K562 (cell line): ENCODE results near the gene EPS8.

ENCODE experiments used
- CBFB ChIP-seq: sonication (generic); formaldehyde crosslinking; IDR thresholded peaks from 2 replicates; pipeline ENCODE4 v1.4.0; 2020; ENCODE audit warnings: mild to moderate bottlenecking, missing genetic modification reagents
- EZH2 ChIP-seq: IDR thresholded peaks from 2 replicates; pipeline ENCODE4 v1.6.1; 2012; ENCODE audit warnings: low read depth, mild to moderate bottlenecking, inconsistent platforms, low read length, borderline replicate concordance
- FOXA1 ChIP-seq: fragments of 450-650 bp; IDR thresholded peaks from 2 replicates; pipeline ENCODE4 v1.6.1; 2016; ENCODE audit warnings: mild to moderate bottlenecking, borderline replicate concordance
- LARP7 ChIP-seq: fragments of 450-650 bp; IDR thresholded peaks from 2 replicates; pipeline ENCODE4 v1.6.1; 2016
- ZNF121 ChIP-seq: sonication (generic); formaldehyde crosslinking; conservative IDR thresholded peaks from 2 replicates; pipeline ENCODE4 v1.8.0; 2022; ENCODE audit warnings: missing genetic modification reagents
- ZNF444 ChIP-seq: fragments of 250-450 bp; sonication (Bioruptor Pico); IDR thresholded peaks from 2 replicates; pipeline ENCODE4 v1.4.0; 2020; ENCODE audit warnings: mild to moderate bottlenecking, moderate library complexity
- ZZZ3 ChIP-seq: fragments of 450-650 bp; IDR thresholded peaks from 2 replicates; pipeline ENCODE4 v1.6.1; 2016; ENCODE audit warnings: antibody characterized with exemption, mild to moderate bottlenecking, moderate library complexity
- TF ChIP-seq, protein P1 (sequence below): fragments of 450-650 bp; IDR thresholded peaks from 2 replicates; pipeline ENCODE4 v1.6.1; 2016; ENCODE audit warnings: mild to moderate bottlenecking
- TF ChIP-seq, protein P2 (sequence below): sonication (generic); formaldehyde crosslinking; IDR thresholded peaks from 2 replicates; pipeline ENCODE4 v1.8.1; 2022; ENCODE audit warnings: missing genetic modification reagents
- TF ChIP-seq, protein P3 (sequence below), 2 experiments: fragments of 450-650 bp in 1 of 2; sonication (generic) in 1 of 2; formaldehyde crosslinking in 1 of 2; IDR thresholded peaks in 1 of 2; conservative IDR thresholded peaks in 1 of 2; 2 replicates each; pipeline versions ENCODE4 v1.6.1 to v1.8.1; 2016 to 2023; ENCODE audit warnings: mild to moderate bottlenecking in 2 of 2, moderate library complexity in 2 of 2, inconsistent platforms in 1 of 2, missing genetic modification reagents in 1 of 2

DNA sequence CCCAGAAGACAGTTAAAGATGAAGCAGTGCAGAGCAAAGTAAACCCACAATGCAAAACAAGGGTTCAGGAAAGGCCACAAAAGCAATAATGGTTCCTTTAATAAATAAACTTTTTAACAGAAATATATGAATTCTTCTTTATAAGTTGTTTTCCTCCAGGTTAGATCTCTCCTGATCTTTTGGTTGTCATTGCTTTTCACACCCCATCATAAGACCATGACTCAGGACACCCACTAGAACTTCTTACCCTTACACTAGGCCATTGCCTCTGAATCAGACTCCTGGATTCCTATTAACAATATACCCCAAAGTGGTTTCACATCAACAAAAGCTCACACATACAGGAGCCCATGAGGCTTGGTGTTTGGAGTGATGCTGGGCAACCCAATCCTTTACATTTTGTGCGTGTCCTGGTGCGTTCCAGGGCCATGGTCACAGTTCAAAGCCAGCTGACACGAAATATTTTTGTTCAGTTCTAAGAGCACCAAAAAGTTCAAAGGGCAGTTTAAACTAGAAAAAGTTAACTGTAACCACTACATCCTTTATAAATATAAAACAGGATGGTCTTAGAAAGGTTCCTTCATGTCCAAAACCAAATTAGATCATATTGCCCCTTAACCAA is 187.0 kb downstream of the EPS8 start:
- TF ChIP-seq ZNF121 (no peak), ZZZ3 (no peak), FOXA1 (no peak), CBFB (CRISPR knock-in tag) (no peak), EZH2 (no peak), ZNF444 (CRISPR knock-in tag) (no peak), LARP7 (no peak)
- TF ChIP-seq, protein P1, sequence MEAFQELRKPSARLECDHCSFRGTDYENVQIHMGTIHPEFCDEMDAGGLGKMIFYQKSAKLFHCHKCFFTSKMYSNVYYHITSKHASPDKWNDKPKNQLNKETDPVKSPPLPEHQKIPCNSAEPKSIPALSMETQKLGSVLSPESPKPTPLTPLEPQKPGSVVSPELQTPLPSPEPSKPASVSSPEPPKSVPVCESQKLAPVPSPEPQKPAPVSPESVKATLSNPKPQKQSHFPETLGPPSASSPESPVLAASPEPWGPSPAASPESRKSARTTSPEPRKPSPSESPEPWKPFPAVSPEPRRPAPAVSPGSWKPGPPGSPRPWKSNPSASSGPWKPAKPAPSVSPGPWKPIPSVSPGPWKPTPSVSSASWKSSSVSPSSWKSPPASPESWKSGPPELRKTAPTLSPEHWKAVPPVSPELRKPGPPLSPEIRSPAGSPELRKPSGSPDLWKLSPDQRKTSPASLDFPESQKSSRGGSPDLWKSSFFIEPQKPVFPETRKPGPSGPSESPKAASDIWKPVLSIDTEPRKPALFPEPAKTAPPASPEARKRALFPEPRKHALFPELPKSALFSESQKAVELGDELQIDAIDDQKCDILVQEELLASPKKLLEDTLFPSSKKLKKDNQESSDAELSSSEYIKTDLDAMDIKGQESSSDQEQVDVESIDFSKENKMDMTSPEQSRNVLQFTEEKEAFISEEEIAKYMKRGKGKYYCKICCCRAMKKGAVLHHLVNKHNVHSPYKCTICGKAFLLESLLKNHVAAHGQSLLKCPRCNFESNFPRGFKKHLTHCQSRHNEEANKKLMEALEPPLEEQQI, result no peak
- TF ChIP-seq, protein P2, sequence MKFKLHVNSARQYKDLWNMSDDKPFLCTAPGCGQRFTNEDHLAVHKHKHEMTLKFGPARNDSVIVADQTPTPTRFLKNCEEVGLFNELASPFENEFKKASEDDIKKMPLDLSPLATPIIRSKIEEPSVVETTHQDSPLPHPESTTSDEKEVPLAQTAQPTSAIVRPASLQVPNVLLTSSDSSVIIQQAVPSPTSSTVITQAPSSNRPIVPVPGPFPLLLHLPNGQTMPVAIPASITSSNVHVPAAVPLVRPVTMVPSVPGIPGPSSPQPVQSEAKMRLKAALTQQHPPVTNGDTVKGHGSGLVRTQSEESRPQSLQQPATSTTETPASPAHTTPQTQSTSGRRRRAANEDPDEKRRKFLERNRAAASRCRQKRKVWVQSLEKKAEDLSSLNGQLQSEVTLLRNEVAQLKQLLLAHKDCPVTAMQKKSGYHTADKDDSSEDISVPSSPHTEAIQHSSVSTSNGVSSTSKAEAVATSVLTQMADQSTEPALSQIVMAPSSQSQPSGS, result no peak
- TF ChIP-seq, protein P3, sequence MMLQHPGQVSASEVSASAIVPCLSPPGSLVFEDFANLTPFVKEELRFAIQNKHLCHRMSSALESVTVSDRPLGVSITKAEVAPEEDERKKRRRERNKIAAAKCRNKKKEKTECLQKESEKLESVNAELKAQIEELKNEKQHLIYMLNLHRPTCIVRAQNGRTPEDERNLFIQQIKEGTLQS (IDR thresholded peaks at IDR 0.05), result no peak
- TF ChIP-seq, protein P3 (CRISPR knock-in tag; conservative IDR thresholded peaks at IDR 0.05), result no peak
